Measurements from ENCODE around the gene CD2BP2.
"Not testable (repeated sequence)": the region's sequence is repeated elsewhere in the genome, so short reads cannot be mapped to it uniquely, and the experiment has no call there.

- not testable (repeated sequence) for TF ChIP-seq CTCF (IDR thresholded peaks at IDR 0.05; ENCODE audit: insufficient read depth, low read length, poor library complexity, severe bottlenecking); EZH2phosphoT487 (conservative IDR thresholded peaks at IDR 0.05; ENCODE audit: low read length)
Observed at GRCh38 chr16:30334473-30334989, 20.6 kb downstream of the CD2BP2 start.

Measured in SU-DHL-6 (cell line).